ENCODE data around the gene KCND2. TPM values are rescaled to one million over a fixed set of nuclear protein-coding genes. Genes with fewer than 3 reads are reported as not detected.
"Not testable (repeated sequence)": the region's sequence is repeated elsewhere in the genome, so short reads cannot be mapped to it uniquely, and the experiment has no call there.

The KCND2 gene
- polyA plus RNA-seq, 4 donors, result 0.22 to 0.28 TPM; not detected in 2

DNA sequence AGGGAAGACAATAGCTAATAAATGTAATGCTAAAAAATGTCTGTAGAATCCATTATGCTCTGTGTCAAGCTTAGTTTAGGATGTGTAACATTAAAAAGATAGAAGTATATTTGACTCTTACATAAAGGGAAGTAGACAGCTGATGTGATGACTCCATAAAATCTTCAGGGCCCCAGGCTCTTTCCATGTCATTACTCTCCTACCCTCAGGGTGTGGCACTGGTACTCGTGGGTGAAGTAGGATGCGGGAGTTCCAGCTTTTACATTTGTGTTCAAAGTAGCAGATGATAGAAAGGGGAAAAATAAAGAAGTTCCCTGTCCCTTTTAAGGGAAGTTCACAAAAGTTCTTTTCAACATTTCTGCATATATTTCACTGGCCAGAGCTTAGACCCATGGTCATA, 427.8 kb downstream of the KCND2 start:
- no peak overlapping the region for H3K27ac ChIP-seq (ENCODE audit: low read depth in 1 of 3, low read length in 2 of 3)
- WGBS, 3 donors, result 77 to 85% (median 79%) methylated on average over 2 of the region's 2 CpGs
- no peaks in the 10 kb centered on the region for H3K9me3 ChIP-seq (ENCODE audit: control insufficient read depth in 2 of 2, insufficient read depth in 1 of 2, low read depth in 1 of 2, low read length in 1 of 2)
- no peaks in the 10 kb centered on the region for H3K36me3 ChIP-seq (ENCODE audit: control insufficient read depth in 3 of 3, insufficient read depth in 2 of 3, low read depth in 1 of 3, low read length in 3 of 3)
- FAIRE-seq (no peak), DNase-seq (no peak)
- no peak overlapping the region for H3K4me3 ChIP-seq (ENCODE audit: low read depth in 1 of 3, low read length in 3 of 3)
- no peaks in the 10 kb centered on the region for H3K4me1 ChIP-seq (ENCODE audit: control insufficient read depth in 3 of 3, insufficient read depth in 2 of 3, low read depth in 1 of 3, low read length in 2 of 3)
- H3K27me3 ChIP-seq (ENCODE audit: control insufficient read depth in 3 of 3, insufficient read depth in 3 of 3, low read length in 3 of 3), result no peaks in the 10 kb centered on the region

DNA sequence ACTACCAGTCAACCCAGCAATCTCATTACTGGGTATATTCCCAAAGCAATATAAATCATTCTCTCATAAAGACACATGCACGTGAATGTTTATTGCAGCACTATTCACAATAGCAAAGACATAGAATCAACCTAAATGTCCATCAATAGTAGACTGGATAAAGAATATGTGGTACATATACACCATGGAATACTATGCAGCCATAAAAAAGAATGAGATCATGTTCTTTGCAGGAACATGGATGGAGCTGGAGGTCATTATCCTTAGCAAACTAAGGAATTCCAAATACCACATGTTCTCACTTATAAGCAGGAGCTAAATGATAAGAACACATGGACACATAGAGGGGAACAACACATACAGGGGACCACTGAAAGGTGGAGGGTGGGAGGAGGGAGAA, 429.4 kb downstream of the KCND2 start:
- H3K27me3 ChIP-seq (ENCODE audit: control insufficient read depth in 3 of 3, insufficient read depth in 3 of 3, low read length in 3 of 3); DNase-seq; H3K4me3 ChIP-seq (ENCODE audit: low read depth in 1 of 3, low read length in 3 of 3); H3K27ac ChIP-seq (ENCODE audit: low read depth in 1 of 3, low read length in 2 of 3); H3K4me1 ChIP-seq (ENCODE audit: control insufficient read depth in 3 of 3, insufficient read depth in 2 of 3, low read depth in 1 of 3, low read length in 2 of 3); H3K36me3 ChIP-seq (ENCODE audit: control insufficient read depth in 3 of 3, insufficient read depth in 2 of 3, low read depth in 1 of 3, low read length in 3 of 3); FAIRE-seq; H3K9me3 ChIP-seq (ENCODE audit: control insufficient read depth in 2 of 2, insufficient read depth in 1 of 2, low read depth in 1 of 2, low read length in 1 of 2): not testable (repeated sequence)
- WGBS, 3 donors, result 78 to 85% (median 85%) methylated on average over 1 of the region's 1 CpG

DNA sequence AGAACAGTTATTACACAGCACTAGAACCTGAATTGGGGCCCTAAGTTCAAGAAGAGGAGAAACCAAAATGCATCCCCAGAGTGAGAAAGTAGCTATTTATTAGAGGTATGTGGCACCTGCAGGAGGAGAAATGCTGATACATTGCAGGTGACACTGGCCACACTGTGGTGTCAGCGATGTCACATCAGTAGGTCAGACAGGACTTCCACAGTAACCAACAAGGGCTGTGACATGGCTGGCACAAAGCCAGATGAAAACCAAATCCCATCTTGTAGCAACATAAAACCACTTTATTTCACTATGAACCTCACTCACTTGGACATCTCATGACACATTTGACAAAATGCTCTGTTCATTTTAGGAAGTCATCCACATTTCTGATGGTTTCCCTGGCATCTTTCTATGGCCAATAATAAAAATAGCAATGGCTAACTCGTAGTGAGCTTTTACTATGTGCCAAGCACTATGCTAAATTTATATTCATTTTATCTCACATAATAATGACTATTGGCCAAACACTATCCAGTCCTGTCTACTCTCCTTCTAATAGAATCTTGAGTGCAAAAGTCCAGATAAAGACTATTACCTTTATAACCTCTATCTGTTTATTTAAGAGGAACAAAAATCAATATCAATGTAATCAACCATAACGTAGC, 430.7 kb downstream of the KCND2 start:
- H3K27ac ChIP-seq (ENCODE audit: low read depth in 1 of 3, low read length in 2 of 3), result no peak overlapping the region
- no peaks in the 10 kb centered on the region for H3K27me3 ChIP-seq (ENCODE audit: control insufficient read depth in 3 of 3, insufficient read depth in 3 of 3, low read length in 3 of 3)
- H3K4me3 ChIP-seq (ENCODE audit: low read depth in 1 of 3, low read length in 3 of 3), result no peak overlapping the region
- H3K36me3 ChIP-seq (ENCODE audit: control insufficient read depth in 3 of 3, insufficient read depth in 2 of 3, low read depth in 1 of 3, low read length in 3 of 3), result no peaks in the 10 kb centered on the region
- WGBS, 3 donors, result 39 to 50% (median 40%) methylated on average over 3 of the region's 3 CpGs
- H3K4me1 ChIP-seq (ENCODE audit: control insufficient read depth in 3 of 3, insufficient read depth in 2 of 3, low read depth in 1 of 3, low read length in 2 of 3), result no peaks in the 10 kb centered on the region
- no peak for FAIRE-seq
- no peaks in the 10 kb centered on the region for H3K9me3 ChIP-seq (ENCODE audit: control insufficient read depth in 2 of 2, insufficient read depth in 1 of 2, low read depth in 1 of 2, low read length in 1 of 2)
- DNase-seq, result peak in 1 of 2 donors; percentile 26

DNA sequence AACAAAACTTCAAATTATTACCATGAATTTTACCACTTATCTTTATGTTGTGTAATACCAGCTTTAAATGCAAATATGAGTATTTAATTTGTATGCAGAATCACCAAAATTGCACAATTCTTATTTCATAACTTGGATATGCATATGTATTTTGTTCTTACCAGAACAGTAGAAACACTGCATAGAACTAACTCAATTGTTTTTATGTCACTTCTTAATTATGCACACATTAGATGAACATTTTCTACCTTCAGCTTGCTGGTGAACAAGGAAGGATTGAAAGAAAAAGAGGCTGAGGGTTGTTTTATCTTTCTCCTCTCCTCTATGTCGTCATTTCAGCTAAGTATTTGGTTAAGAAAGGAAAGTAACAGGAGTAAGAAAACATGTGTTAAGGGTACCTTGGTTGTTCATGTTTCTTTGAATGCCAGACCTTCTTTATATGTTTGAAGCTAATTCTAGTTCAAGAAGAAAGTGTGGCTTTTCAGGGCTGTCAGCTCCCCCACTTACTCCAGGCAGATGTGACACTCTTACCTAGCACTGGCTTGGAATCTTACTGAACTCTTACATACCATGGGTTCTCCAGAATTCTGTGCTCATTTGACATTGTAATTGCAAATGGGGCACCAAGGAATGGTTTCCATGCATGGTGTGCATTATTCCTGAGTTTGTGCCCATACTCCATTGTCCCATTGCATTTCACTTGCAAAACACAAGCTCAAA, 436.4 kb downstream of the KCND2 start:
- H3K4me1 ChIP-seq (ENCODE audit: control insufficient read depth in 3 of 3, insufficient read depth in 2 of 3, low read depth in 1 of 3, low read length in 2 of 3), result no peaks in the 10 kb centered on the region
- FAIRE-seq, result no peak
- H3K4me3 ChIP-seq (ENCODE audit: low read depth in 1 of 3, low read length in 3 of 3), result no peak overlapping the region
- DNase-seq, result no peak
- no peaks in the 10 kb centered on the region for H3K36me3 ChIP-seq (ENCODE audit: control insufficient read depth in 3 of 3, insufficient read depth in 2 of 3, low read depth in 1 of 3, low read length in 3 of 3)
- no peaks in the 10 kb centered on the region for H3K27me3 ChIP-seq (ENCODE audit: control insufficient read depth in 3 of 3, insufficient read depth in 3 of 3, low read length in 3 of 3)
- H3K9me3 ChIP-seq (ENCODE audit: control insufficient read depth in 2 of 2, insufficient read depth in 1 of 2, low read depth in 1 of 2, low read length in 1 of 2), result no peaks in the 10 kb centered on the region
- H3K27ac ChIP-seq (ENCODE audit: low read depth in 1 of 3, low read length in 2 of 3), result no peak overlapping the region
- 63 to 70% (median 63%) methylated on average over 1 of the region's 1 CpG for WGBS, 3 donors

DNA sequence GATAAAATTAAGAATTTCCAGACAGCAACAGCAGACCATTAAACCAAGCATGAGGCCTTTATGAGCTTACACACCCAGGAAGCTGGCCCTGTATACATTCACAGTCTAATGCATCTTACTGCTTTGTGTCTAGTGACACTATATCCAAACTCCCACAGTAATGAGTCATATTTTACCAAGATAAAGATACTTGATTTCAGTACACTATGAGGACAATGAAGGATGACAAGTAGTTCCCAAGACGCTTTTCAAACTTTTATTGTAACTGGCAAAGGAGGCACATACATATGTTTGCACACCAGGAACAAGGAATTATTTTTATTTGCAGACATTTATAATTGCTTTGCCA, 437.0 kb downstream of the KCND2 start:
- Histone ChIP-seq H3K27ac (ENCODE audit: low read depth in 1 of 3, low read length in 2 of 3) (no peak overlapping the region), H3K36me3 (ENCODE audit: control insufficient read depth in 3 of 3, insufficient read depth in 2 of 3, low read depth in 1 of 3, low read length in 3 of 3) (no peaks in the 10 kb centered on the region), H3K27me3 (ENCODE audit: control insufficient read depth in 3 of 3, insufficient read depth in 3 of 3, low read length in 3 of 3) (no peaks in the 10 kb centered on the region), H3K9me3 (ENCODE audit: control insufficient read depth in 2 of 2, insufficient read depth in 1 of 2, low read depth in 1 of 2, low read length in 1 of 2) (no peaks in the 10 kb centered on the region), H3K4me1 (ENCODE audit: control insufficient read depth in 3 of 3, insufficient read depth in 2 of 3, low read depth in 1 of 3, low read length in 2 of 3) (no peaks in the 10 kb centered on the region), H3K4me3 (ENCODE audit: low read depth in 1 of 3, low read length in 3 of 3) (no peak overlapping the region)
- FAIRE-seq (no peak), DNase-seq (no peak)
- WGBS, 3 donors, result 33 to 73% (median 56%) methylated on average over 1 of the region's 1 CpG

DNA sequence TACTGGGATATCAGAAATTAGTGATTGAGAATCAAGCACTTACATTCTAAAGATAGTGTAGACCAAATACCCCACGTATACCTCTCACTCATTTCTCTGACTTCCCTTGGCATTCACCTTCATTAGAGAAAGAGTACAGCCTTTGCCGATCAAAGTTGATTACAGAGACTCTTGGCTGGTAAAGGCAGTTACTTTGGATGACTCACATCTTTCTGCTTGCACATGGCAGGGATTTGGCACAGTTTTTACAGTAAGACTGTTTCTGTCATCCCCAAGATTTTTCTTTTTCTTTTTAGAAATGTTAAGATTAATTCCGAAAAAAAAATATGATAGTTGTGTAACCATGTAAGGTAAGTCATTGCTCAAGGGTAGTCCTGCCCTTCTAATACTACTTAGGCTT, 442.0 kb downstream of the KCND2 start:
- no peaks in the 10 kb centered on the region for H3K4me1 ChIP-seq (ENCODE audit: control insufficient read depth in 3 of 3, insufficient read depth in 2 of 3, low read depth in 1 of 3, low read length in 2 of 3)
- H3K36me3 ChIP-seq (ENCODE audit: control insufficient read depth in 3 of 3, insufficient read depth in 2 of 3, low read depth in 1 of 3, low read length in 3 of 3), result no peaks in the 10 kb centered on the region
- no peak for FAIRE-seq
- DNase-seq, result no peak
- no peak overlapping the region for H3K27ac ChIP-seq (ENCODE audit: low read depth in 1 of 3, low read length in 2 of 3)
- WGBS, 3 donors, result 48 to 76% (median 52%) methylated on average over 3 of the region's 3 CpGs
- H3K27me3 ChIP-seq (ENCODE audit: control insufficient read depth in 3 of 3, insufficient read depth in 3 of 3, low read length in 3 of 3), result no peaks in the 10 kb centered on the region
- no peak overlapping the region for H3K4me3 ChIP-seq (ENCODE audit: low read depth in 1 of 3, low read length in 3 of 3)
- H3K9me3 ChIP-seq (ENCODE audit: control insufficient read depth in 2 of 2, insufficient read depth in 1 of 2, low read depth in 1 of 2, low read length in 1 of 2), result no peaks in the 10 kb centered on the region

DNA sequence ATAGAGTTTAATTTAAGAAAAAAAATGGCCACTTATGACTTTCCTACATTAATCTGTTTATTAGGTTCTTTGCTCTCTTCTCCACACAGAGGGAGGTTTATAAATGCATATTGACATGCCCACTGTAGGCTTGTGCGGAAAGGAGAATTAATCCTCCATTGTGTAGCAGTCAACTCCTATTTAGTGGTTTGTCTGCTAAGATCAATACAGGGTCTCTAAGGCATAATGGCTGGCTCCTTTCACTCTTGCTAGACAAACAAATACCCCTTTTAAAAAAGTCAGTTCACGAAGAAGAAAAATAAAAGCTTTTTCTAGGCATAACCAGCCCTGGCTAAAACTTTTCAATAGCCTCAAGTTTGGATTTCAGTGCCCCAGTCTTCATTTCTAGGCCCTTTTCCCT, 443.3 kb downstream of the KCND2 start:
- Histone ChIP-seq H3K27ac (ENCODE audit: low read depth in 1 of 3, low read length in 2 of 3) (no peak overlapping the region), H3K9me3 (ENCODE audit: control insufficient read depth in 2 of 2, insufficient read depth in 1 of 2, low read depth in 1 of 2, low read length in 1 of 2) (no peaks in the 10 kb centered on the region), H3K36me3 (ENCODE audit: control insufficient read depth in 3 of 3, insufficient read depth in 2 of 3, low read depth in 1 of 3, low read length in 3 of 3) (no peaks in the 10 kb centered on the region), H3K4me3 (ENCODE audit: low read depth in 1 of 3, low read length in 3 of 3) (no peak overlapping the region), H3K4me1 (ENCODE audit: control insufficient read depth in 3 of 3, insufficient read depth in 2 of 3, low read depth in 1 of 3, low read length in 2 of 3) (no peaks in the 10 kb centered on the region), H3K27me3 (ENCODE audit: control insufficient read depth in 3 of 3, insufficient read depth in 3 of 3, low read length in 3 of 3) (no peaks in the 10 kb centered on the region)
- DNase-seq (no peak), FAIRE-seq (no peak)
- WGBS, 3 donors, result 74 to 83% (median 77%) methylated on average over 2 of the region's 2 CpGs

DNA sequence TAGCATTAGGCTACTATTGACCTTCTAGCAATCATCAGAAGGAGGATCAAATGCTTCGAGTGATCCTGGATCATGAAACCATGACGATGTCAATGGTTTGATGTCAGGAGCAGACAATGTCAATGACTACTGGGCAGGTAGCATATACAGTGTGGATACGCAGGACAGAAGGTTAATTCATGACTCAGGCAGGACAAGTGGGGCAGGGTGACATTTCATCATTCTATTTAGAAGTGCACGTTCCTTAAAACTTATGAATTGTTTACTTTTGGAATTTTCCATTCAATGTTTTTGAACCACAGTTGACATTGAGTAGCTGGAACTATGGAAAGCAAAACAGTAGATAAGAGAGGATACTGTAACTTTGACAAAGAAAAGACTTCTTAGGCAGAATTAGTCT, 444.2 kb downstream of the KCND2 start:
- FAIRE-seq, result no peak
- no peak for DNase-seq
- 81 to 85% (median 83%) methylated on average over 4 of the region's 4 CpGs for WGBS, 3 donors
- Histone ChIP-seq H3K4me3 (ENCODE audit: low read depth in 1 of 3, low read length in 3 of 3) (no peak overlapping the region), H3K27me3 (ENCODE audit: control insufficient read depth in 3 of 3, insufficient read depth in 3 of 3, low read length in 3 of 3) (no peaks in the 10 kb centered on the region), H3K36me3 (ENCODE audit: control insufficient read depth in 3 of 3, insufficient read depth in 2 of 3, low read depth in 1 of 3, low read length in 3 of 3) (no peaks in the 10 kb centered on the region), H3K4me1 (ENCODE audit: control insufficient read depth in 3 of 3, insufficient read depth in 2 of 3, low read depth in 1 of 3, low read length in 2 of 3) (no peaks in the 10 kb centered on the region), H3K27ac (ENCODE audit: low read depth in 1 of 3, low read length in 2 of 3) (no peak overlapping the region), H3K9me3 (ENCODE audit: control insufficient read depth in 2 of 2, insufficient read depth in 1 of 2, low read depth in 1 of 2, low read length in 1 of 2) (no peaks in the 10 kb centered on the region)

DNA sequence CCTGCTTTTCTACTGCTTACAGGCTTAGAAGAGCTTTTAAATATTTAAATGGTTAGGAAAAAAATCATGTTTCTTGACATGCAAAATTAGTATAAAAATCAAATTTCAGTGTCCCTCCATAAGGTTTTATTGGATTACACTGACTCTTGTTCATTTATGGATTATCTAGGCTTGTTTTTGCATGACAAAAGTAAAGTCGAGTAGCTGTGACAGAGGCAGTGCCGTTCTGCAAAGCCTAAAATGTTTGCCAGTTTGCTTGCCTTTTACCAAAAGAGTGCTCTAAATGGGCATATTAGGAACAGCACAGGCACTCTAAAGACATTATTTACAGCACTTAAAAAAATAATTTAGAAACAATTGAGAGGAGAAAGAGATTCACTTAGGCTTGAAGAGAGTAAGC, 445.4 kb downstream of the KCND2 start:
- FAIRE-seq (no peak), DNase-seq (no peak)
- Histone ChIP-seq H3K27ac (ENCODE audit: low read depth in 1 of 3, low read length in 2 of 3) (no peak overlapping the region), H3K4me3 (ENCODE audit: low read depth in 1 of 3, low read length in 3 of 3) (no peak overlapping the region), H3K4me1 (ENCODE audit: control insufficient read depth in 3 of 3, insufficient read depth in 2 of 3, low read depth in 1 of 3, low read length in 2 of 3) (peaks cover 0 to under 1% (median 0%) of the 10 kb centered on the region in 3 donors), H3K9me3 (ENCODE audit: control insufficient read depth in 2 of 2, insufficient read depth in 1 of 2, low read depth in 1 of 2, low read length in 1 of 2) (no peaks in the 10 kb centered on the region), H3K36me3 (ENCODE audit: control insufficient read depth in 3 of 3, insufficient read depth in 2 of 3, low read depth in 1 of 3, low read length in 3 of 3) (no peaks in the 10 kb centered on the region), H3K27me3 (ENCODE audit: control insufficient read depth in 3 of 3, insufficient read depth in 3 of 3, low read length in 3 of 3) (no peaks in the 10 kb centered on the region)
- 61 to 90% (median 81%) methylated on average over 2 of the region's 2 CpGs for WGBS, 3 donors
